Endothelial cell of umbilical vein (primary cell): ENCODE results near the gene CENPK.

ENCODE experiments used
- CTCF ChIP-seq, 2 donors: IDR thresholded peaks; 1 replicate in 1 of 2; 2 replicates in 1 of 2; pipeline ENCODE4 v1.5.1; 2011; ENCODE audit warnings: low read length in 2 of 2, mild to moderate bottlenecking in 2 of 2, moderate library complexity in 2 of 2, control low read depth in 1 of 2, inconsistent platforms in 1 of 2, low read depth in 1 of 2; ENCODE audit not compliant: insufficient read depth in 1 of 2; ENCODE audit errors: extremely low read depth in 1 of 2
- EZH2 ChIP-seq: IDR thresholded peaks from 2 replicates; pipeline ENCODE4 v1.6.1; 2012; ENCODE audit warnings: borderline replicate concordance, low read depth, mild to moderate bottlenecking, moderate library complexity, low read length, inconsistent platforms; ENCODE audit not compliant: severe bottlenecking
- FOS ChIP-seq: IDR thresholded peaks from 2 replicates; pipeline ENCODE4 v1.6.1; 2011; ENCODE audit warnings: mild to moderate bottlenecking, low read length, moderate library complexity, borderline replicate concordance; ENCODE audit not compliant: insufficient read depth
- GATA2 ChIP-seq: IDR thresholded peaks from 2 replicates; pipeline ENCODE4 v1.7.0; 2011; ENCODE audit warnings: low read depth, mild to moderate bottlenecking, moderate library complexity, mixed read lengths, low read length; ENCODE audit not compliant: insufficient read length, insufficient read depth
- MYC ChIP-seq: IDR thresholded peaks from one replicate; pipeline ENCODE4 v1.6.1; 2011; ENCODE audit warnings: mild to moderate bottlenecking, low read depth, low read length
- POLR2A ChIP-seq: IDR thresholded peaks from 2 replicates; pipeline ENCODE4 v1.6.1; 2012; ENCODE audit warnings: low read depth, mild to moderate bottlenecking, control low read depth, low read length
- POLR2AphosphoS5 ChIP-seq: IDR thresholded peaks from 2 replicates; pipeline ENCODE4 v1.6.1; 2012; ENCODE audit warnings: low read depth, mild to moderate bottlenecking, control low read depth, low read length, moderate library complexity; ENCODE audit not compliant: insufficient read depth

GRCh38 chr5:65555287-65555686 is 7.7 kb downstream of the CENPK start:
- TF ChIP-seq POLR2AphosphoS5 (no peak), POLR2A (no peak), CTCF (IDR thresholded peaks at IDR 0.05; ENCODE audit: extremely low read depth in 1 of 2, insufficient read depth in 1 of 2, low read depth in 1 of 2, low read length in 2 of 2) (no peak), GATA2 (no peak), EZH2 (no peak), FOS (no peak), MYC (no peak)
